Activated B cell treated with CpG ODN at 0.5 μM for 24 hours (primary cell): ENCODE data around the gene MMP12. TPM values are rescaled to one million over a fixed set of nuclear protein-coding genes. Genes with fewer than 3 reads are reported as not detected.

Source experiments
- ATAC-seq: fragments of 200-7000 bp; cut with Tn5 transposase; one replicate; pipeline ENCODE4 v1.10.0; 2021; ENCODE audit warnings: low read depth, mild to moderate bottlenecking, moderate library complexity
- CTCF ChIA-PET: fragments of 350-600 bp; sonication (Branson Sonifier 250); formaldehyde crosslinking; loops from one replicate; lab custom pipeline; 2021; ENCODE audit warnings: antibody characterized with exemption; lab: Charles Lee
- POLR2A ChIA-PET: fragments of 350-600 bp; sonication (Branson Sonifier 250); formaldehyde crosslinking; loops from one replicate; lab custom pipeline; 2021; ENCODE audit warnings: antibody characterized with exemption; lab: Charles Lee
- DNase-seq: peaks from one replicate; pipeline ENCODE4 v3.0.0; 2022
- H3K27ac Mint-ChIP-seq: one replicate; pipeline ENCODE4 v1.8.0; 2020; ENCODE audit warnings: mixed read lengths
- H3K27me3 Mint-ChIP-seq: one replicate; pipeline ENCODE4 v1.8.0; 2021; ENCODE audit warnings: mixed read lengths
- H3K36me3 Mint-ChIP-seq: one replicate; pipeline ENCODE4 v1.8.0; 2021; ENCODE audit warnings: low read depth, mixed read lengths
- H3K4me1 Mint-ChIP-seq: one replicate; pipeline ENCODE4 v1.8.0; 2021; ENCODE audit warnings: mixed read lengths
- H3K4me3 Mint-ChIP-seq: one replicate; pipeline ENCODE4 v1.8.0; 2020; ENCODE audit warnings: mild to moderate bottlenecking, mixed read lengths
- H3K9me3 Mint-ChIP-seq: one replicate; pipeline ENCODE4 v1.8.0; 2020; ENCODE audit warnings: mixed read lengths
- intact Hi-C: fragments of 100-400 bp; cut with micrococcal nuclease; formaldehyde crosslinking; loops from one replicate; pipeline ENCODE4 v1.15.1; 2024
- total RNA-seq: library from RNA; stranded (reverse); gene quantifications from 2 replicates; pipeline ENCODE4 v1.2.3, GENCODE V29; 2022
- TF ChIP-seq, protein P1 (sequence below): fragments of 200-600 bp; IDR thresholded peaks from one replicate; pipeline ENCODE4 v1.8.0; 2022; ENCODE audit warnings: antibody characterized with exemption, mild to moderate bottlenecking

The MMP12 gene
- total RNA-seq = not detected in 2 replicates

DNA sequence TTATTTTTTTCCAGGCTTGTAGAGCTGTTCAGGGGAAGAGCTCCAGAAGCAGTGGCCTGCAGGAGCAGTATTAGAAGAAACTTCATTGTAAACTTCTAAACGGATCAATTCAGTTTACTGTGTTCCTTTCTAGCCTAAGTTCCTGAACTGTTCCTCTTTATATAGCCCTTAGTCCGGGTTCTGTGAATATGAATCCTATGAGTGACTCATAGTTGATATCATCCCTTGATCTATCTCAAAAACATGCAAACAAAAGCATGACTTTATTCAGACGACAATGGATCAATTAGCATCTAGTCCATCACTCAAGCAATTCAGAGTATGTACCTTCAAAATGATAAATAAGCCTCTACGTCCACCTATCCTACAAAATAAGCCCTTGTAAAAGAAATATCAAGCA lies at the start of gene MMP12:
Gene MMP12 (minus strand): TSS at position 131 of the 400 bp plus-strand sequence. CDS start 45 bp downstream, at position 86.
- no peaks in the 10 kb centered on the region for H3K36me3 Mint-ChIP-seq
- no peak within 1 kb of the TSS for H3K4me3 Mint-ChIP-seq
- ChIA-PET CTCF (no interaction called here), POLR2A (no interaction called here)
- H3K27me3 Mint-ChIP-seq = peaks cover 12% of the 10 kb centered on the region
- H3K27ac Mint-ChIP-seq = no peak within 1 kb of the TSS
- DNase-seq = no peak
- intact Hi-C loops = no loop called here
- H3K4me1 Mint-ChIP-seq = no peaks in the 10 kb centered on the region
- no peaks in the 10 kb centered on the region for H3K9me3 Mint-ChIP-seq
- TF ChIP-seq, protein P1, sequence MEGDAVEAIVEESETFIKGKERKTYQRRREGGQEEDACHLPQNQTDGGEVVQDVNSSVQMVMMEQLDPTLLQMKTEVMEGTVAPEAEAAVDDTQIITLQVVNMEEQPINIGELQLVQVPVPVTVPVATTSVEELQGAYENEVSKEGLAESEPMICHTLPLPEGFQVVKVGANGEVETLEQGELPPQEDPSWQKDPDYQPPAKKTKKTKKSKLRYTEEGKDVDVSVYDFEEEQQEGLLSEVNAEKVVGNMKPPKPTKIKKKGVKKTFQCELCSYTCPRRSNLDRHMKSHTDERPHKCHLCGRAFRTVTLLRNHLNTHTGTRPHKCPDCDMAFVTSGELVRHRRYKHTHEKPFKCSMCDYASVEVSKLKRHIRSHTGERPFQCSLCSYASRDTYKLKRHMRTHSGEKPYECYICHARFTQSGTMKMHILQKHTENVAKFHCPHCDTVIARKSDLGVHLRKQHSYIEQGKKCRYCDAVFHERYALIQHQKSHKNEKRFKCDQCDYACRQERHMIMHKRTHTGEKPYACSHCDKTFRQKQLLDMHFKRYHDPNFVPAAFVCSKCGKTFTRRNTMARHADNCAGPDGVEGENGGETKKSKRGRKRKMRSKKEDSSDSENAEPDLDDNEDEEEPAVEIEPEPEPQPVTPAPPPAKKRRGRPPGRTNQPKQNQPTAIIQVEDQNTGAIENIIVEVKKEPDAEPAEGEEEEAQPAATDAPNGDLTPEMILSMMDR = no peak
- no peak for ATAC-seq

DNA sequence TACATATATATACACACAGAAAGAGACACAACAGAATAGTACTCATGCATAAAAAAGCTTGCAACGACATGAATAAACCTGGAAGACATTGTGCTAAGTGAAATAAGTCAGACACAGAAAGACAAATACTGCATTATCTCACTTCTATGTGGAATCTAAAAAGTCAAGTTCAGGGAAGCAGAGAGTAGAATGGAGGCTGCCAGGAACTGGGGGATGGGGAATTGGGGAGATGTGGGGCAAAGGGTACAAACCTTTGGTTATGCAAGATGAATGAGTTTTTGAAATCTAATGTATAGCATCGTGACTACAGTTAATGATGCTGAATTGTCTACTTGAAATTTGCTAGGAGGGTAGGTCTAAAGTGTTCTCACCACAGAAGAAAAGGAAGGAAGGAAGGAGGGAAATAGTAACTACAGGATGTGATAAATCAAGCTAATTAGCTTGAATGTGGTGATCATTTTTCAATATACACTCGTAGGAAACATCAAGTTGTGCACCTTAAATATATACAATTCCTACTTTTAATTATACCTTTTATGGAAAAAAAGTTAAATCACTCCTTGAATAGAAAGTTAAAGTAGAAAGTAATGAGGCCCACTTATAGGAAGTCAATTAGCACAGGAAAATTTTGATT lies 46.9 kb upstream of the MMP12 start:
- H3K27me3 Mint-ChIP-seq = no peaks in the 10 kb centered on the region
- intact Hi-C loops = no loop called here
- ATAC-seq = no peak
- DNase-seq = no peak
- no peak overlapping the region for H3K4me3 Mint-ChIP-seq
- H3K36me3 Mint-ChIP-seq = no peaks in the 10 kb centered on the region
- CTCF ChIA-PET = no interaction called here
- no peak overlapping the region for H3K27ac Mint-ChIP-seq
- H3K9me3 Mint-ChIP-seq = no peaks in the 10 kb centered on the region
- TF ChIP-seq, protein P1 = no peak
- H3K4me1 Mint-ChIP-seq = peaks cover 19% of the 10 kb centered on the region
- POLR2A ChIA-PET = no interaction called here

DNA sequence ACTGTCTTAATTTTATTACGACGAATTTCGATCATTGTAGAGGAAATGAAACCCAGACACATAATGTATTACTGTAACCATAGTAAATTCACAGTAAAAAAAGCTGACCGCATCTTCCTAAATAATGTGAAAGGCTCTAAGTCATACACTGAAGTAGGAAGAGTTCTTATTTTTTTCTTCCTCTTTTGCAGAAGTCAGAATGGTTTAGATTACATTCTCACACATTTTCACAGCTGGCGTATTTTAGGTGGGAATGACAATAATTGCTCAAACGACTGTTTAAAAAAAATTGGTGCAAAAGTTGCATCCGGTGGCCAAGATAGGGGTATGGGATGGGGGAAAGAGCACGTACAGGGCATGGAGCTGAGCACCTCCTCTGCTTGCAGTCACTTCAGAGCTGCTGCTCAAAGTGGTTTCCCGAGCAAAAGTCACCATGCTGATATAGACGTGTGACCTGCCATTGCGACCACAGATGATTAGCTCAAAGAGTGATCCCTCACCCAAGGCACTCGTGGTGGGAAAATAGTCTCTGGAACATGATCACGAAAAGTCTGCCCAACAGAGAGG lies 45.4 kb upstream of the MMP12 start:
- TF ChIP-seq, protein P1 = no peak
- H3K27ac Mint-ChIP-seq = no peak overlapping the region
- H3K4me1 Mint-ChIP-seq = peaks cover 19% of the 10 kb centered on the region
- ATAC-seq (peak; percentile 75), DNase-seq (no peak)
- H3K4me3 Mint-ChIP-seq = peak overlapping the region; percentile 52
- no peaks in the 10 kb centered on the region for H3K9me3 Mint-ChIP-seq
- no peaks in the 10 kb centered on the region for H3K36me3 Mint-ChIP-seq
- intact Hi-C loops = no loop called here
- ChIA-PET POLR2A (interaction anchor here (0.6 kb wide), 1 partner anchor 131 kb away, joined by 5 read pairs; no protein-coding TSS in a partner anchor), CTCF (interaction anchor here (0.6 to 0.9 kb wide), 2 partner anchors 10 to 21 kb away, joined by 3 read pairs; no protein-coding TSS in a partner anchor)
- H3K27me3 Mint-ChIP-seq = no peaks in the 10 kb centered on the region

DNA sequence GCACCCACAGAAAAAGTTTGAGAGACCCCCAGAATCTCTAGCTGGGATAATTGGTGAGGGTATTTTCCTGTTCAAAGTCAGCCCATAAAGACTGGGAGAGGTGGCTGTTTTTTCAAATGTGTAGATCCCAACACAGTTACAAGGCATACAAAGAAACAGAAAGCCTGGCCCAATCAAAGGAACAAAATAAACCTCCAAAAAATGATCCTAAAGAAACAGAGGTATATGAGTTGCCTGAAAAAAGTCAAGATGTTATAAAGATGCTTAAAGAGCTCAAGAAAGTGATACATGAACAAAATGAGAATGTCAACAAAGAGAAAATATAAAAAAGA lies 40.2 kb upstream of the MMP12 start:
- POLR2A ChIA-PET = no interaction called here
- no peaks in the 10 kb centered on the region for H3K36me3 Mint-ChIP-seq
- H3K4me1 Mint-ChIP-seq = peaks cover 4% of the 10 kb centered on the region
- intact Hi-C loops = loop anchor here (5.0 kb wide), 1 partner anchor 137 kb away; no protein-coding TSS in a partner anchor
- DNase-seq (no peak), ATAC-seq (no peak)
- no peaks in the 10 kb centered on the region for H3K27me3 Mint-ChIP-seq
- H3K9me3 Mint-ChIP-seq = no peaks in the 10 kb centered on the region
- H3K27ac Mint-ChIP-seq = no peak overlapping the region
- no peak overlapping the region for H3K4me3 Mint-ChIP-seq
- TF ChIP-seq, protein P1 = no peak
- CTCF ChIA-PET = interaction anchor here (0.8 to 1.3 kb wide), 3 partner anchors 21 to 26 kb away, joined by 3 to 13 read pairs (median 4); no protein-coding TSS in a partner anchor
